ENCODE measurements around the gene CRTAC1. TPM values are rescaled to one million over a fixed set of nuclear protein-coding genes. Genes with fewer than 3 reads are reported as not detected.

Gene CRTAC1
- polyA plus RNA-seq, 2 of the 4 experiments (the other 2 are of a cell fraction), result 0.32 to 0.39 TPM

DNA sequence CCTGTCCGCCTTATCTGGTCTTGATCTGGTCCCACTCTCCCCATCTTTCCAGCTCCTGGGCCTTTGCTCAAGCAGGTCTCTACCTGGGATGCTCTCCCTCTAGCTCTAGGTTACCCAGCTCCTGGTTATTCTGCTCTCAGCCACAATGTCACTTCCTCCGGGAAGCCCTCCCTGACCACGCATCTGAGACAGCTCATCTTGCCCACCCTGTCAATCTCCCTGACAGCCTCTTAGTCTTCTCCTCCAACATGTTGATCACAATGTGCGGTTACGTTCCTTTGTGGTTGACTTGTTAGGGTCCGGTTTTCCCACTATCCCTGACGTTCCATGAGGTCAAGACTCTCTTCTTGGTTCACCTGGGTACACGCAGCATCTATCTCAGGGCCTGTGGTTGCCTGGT lies 125.1 kb downstream of the CRTAC1 start:
- DNase-seq (ENCODE audit: low read depth in 1 of 2, low spot score in 1 of 2) (no peak), FAIRE-seq (no peak), ATAC-seq (no peak)
- TF ChIP-seq FOXS1 (CRISPR knock-in tag; IDR thresholded peaks at IDR 0.05) (no peak), ZFP36 (IDR thresholded peaks at IDR 0.05; ENCODE audit: borderline replicate concordance, partially characterized antibody) (peak; percentile 56), GATA3 (IDR thresholded peaks at IDR 0.05; ENCODE audit: borderline replicate concordance) (no peak)
- H3K27ac ChIP-seq, result no peak overlapping the region
- H3K4me3 ChIP-seq, result no peak overlapping the region
- no peaks in the 10 kb centered on the region for H3K9me3 ChIP-seq
- ChIA-PET CTCF (interaction anchor here (0.9 to 24.4 kb wide), 7 partner anchors 10 to 404 kb away, joined by 3 to 660 read pairs (median 9); partner anchors contain the start of gene CRTAC1), POLR2A (interaction anchor here (4.6 kb wide), 1 partner anchor 16 kb away, joined by 11 read pairs; no protein-coding TSS in a partner anchor)
- WGBS (ENCODE audit: missing lambda C conversion rate), result 85% methylated on average over 8 of the region's 8 CpGs
- H3K4me1 ChIP-seq, result no peaks in the 10 kb centered on the region
- no peak overlapping the region for H3K4me2 ChIP-seq

DNA sequence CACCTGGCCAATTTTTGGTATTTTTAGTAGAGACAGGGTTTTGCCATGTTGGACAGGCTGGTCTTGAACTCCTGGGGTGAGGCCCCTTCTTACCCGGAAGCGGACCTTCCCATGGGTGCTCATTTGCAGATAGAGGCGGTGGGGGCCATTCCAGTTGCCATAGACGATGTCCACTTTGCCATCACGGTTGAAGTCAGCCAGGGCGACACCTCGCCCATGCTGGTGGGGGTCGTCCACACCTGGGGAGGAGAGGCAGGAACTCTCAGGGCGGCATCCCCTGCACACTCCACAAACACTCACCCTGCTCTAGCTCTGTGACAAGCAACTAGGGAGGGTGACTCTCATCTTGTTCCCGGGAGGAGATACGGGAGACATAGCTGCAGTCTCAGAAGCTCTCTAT lies 125.8 kb downstream of the CRTAC1 start:
- no peak for FAIRE-seq
- POLR2A ChIA-PET, result interaction anchor here (4.6 kb wide), 1 partner anchor 15 kb away, joined by 11 read pairs; no protein-coding TSS in a partner anchor
- CTCF ChIA-PET, result interaction anchor here (1.0 to 24.4 kb wide), 8 partner anchors 10 to 134 kb away, joined by 4 to 660 read pairs (median 10); partner anchors contain the start of gene CRTAC1
- no peak overlapping the region for H3K4me3 ChIP-seq
- no peaks in the 10 kb centered on the region for H3K9me3 ChIP-seq
- H3K27ac ChIP-seq, result no peak overlapping the region
- no peak for DNase-seq (ENCODE audit: low read depth in 1 of 2, low spot score in 1 of 2)
- TF ChIP-seq RCOR1 (IDR thresholded peaks at IDR 0.05; ENCODE audit: low read depth, low read length) (no peak), NPAS2 (CRISPR knock-in tag; IDR thresholded peaks at IDR 0.05; ENCODE audit: borderline replicate concordance) (no peak), EP300 (IDR thresholded peaks at IDR 0.05) (no peak), ZFP36 (IDR thresholded peaks at IDR 0.05; ENCODE audit: borderline replicate concordance, partially characterized antibody) (no peak), RNF2 (IDR thresholded peaks at IDR 0.05; ENCODE audit: borderline replicate concordance, low read depth) (no peak), HOXA7 (CRISPR knock-in tag; IDR thresholded peaks at IDR 0.05) (no peak), RAD21 (conservative IDR thresholded peaks at IDR 0.05 in 1 of 2, IDR thresholded peaks at IDR 0.05 in 1 of 2) (no peak)
- TF ChIP-seq, protein P1, sequence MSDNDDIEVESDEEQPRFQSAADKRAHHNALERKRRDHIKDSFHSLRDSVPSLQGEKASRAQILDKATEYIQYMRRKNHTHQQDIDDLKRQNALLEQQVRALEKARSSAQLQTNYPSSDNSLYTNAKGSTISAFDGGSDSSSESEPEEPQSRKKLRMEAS (IDR thresholded peaks at IDR 0.05), result no peak
- no peaks in the 10 kb centered on the region for H3K4me1 ChIP-seq
- ATAC-seq, result no peak
- H3K4me2 ChIP-seq, result no peak overlapping the region
- 80% methylated on average over 9 of the region's 11 CpGs for WGBS (ENCODE audit: missing lambda C conversion rate)

GRCh38 chr10:97904018-97904381 lies 126.4 kb downstream of the CRTAC1 start:
- Histone ChIP-seq H3K27ac (no peak overlapping the region), H3K4me3 (no peak overlapping the region), H3K4me1 (no peaks in the 10 kb centered on the region), H3K4me2 (no peak overlapping the region), H3K9me3 (no peaks in the 10 kb centered on the region)
- TF ChIP-seq RFX5 (IDR thresholded peaks at IDR 0.05) (no peak), CEBPB (IDR thresholded peaks at IDR 0.05) (no peak), RARB (CRISPR knock-in tag; IDR thresholded peaks at IDR 0.05) (no peak), NPAS2 (CRISPR knock-in tag; IDR thresholded peaks at IDR 0.05; ENCODE audit: borderline replicate concordance) (no peak), KDM5A (IDR thresholded peaks at IDR 0.05) (no peak), FOSB (CRISPR knock-in tag; IDR thresholded peaks at IDR 0.05) (no peak), EP300 (IDR thresholded peaks at IDR 0.05) (no peak), NR3C1 (IDR thresholded peaks at IDR 0.05) (no peak), MAFK (IDR thresholded peaks at IDR 0.05; ENCODE audit: partially characterized antibody) (no peak), ZC3H11A (IDR thresholded peaks at IDR 0.05) (no peak), CBX8 (IDR thresholded peaks at IDR 0.05) (no peak), ZNF302 (CRISPR knock-in tag; IDR thresholded peaks at IDR 0.05) (no peak), PHF8 (IDR thresholded peaks at IDR 0.05; ENCODE audit: borderline replicate concordance, low read depth) (no peak), HOXB13 (CRISPR knock-in tag; IDR thresholded peaks at IDR 0.05; ENCODE audit: low read depth) (no peak), HOXB5 (CRISPR knock-in tag; IDR thresholded peaks at IDR 0.05) (no peak), ESRRA (IDR thresholded peaks at IDR 0.05; ENCODE audit: borderline replicate concordance, low read length) (no peak), RAD21 (conservative IDR thresholded peaks at IDR 0.05 in 1 of 2, IDR thresholded peaks at IDR 0.05 in 1 of 2) (no peak)
- ChIA-PET POLR2A (interaction anchor here (4.6 kb wide), 1 partner anchor 15 kb away, joined by 11 read pairs; no protein-coding TSS in a partner anchor), CTCF (interaction anchor here (0.8 to 24.4 kb wide), 10 partner anchors 9 to 154 kb away, joined by 3 to 660 read pairs (median 7); partner anchors contain the start of gene CRTAC1)
- FAIRE-seq (no peak), ATAC-seq (no peak), DNase-seq (ENCODE audit: low read depth in 1 of 2, low spot score in 1 of 2) (no peak)
- WGBS (ENCODE audit: missing lambda C conversion rate), result 85% methylated on average over 5 of the region's 5 CpGs

Measured in A549 (cell line).